LNCaP clone FGC (cell line): ENCODE data around the gene TLCD4.

Experiments
- DNase-seq: peaks from one replicate; pipeline ENCODE4 v3.0.0-alpha.2; 2011; ENCODE audit warnings: low read depth
- H3K4me3 ChIP-seq: 2 replicates; pipeline ENCODE4 v1.5.1; 2011; ENCODE audit warnings: mild to moderate bottlenecking, low read depth, low read length, control low read depth
- CTCF ChIP-seq: IDR thresholded peaks from 2 replicates; pipeline ENCODE4 v1.5.1; 2012; ENCODE audit warnings: mild to moderate bottlenecking; ENCODE audit not compliant: control insufficient read depth, insufficient read depth; ENCODE audit errors: extremely low read depth

Gene TLCD4

GRCh38 chr1:95126366-95126765, 9.2 kb downstream of the TLCD4 start:
- no peak for TF ChIP-seq CTCF
- no peak overlapping the region for H3K4me3 ChIP-seq
- DNase-seq = no peak

- no peak for DNase-seq
- no peak for TF ChIP-seq CTCF
- H3K4me3 ChIP-seq = no peak overlapping the region
Observed at GRCh38 chr1:95126846-95127245, 9.7 kb downstream of the TLCD4 start.

GRCh38 chr1:95127380-95127779, 10.2 kb downstream of the TLCD4 start:
- no peak for DNase-seq
- no peak overlapping the region for H3K4me3 ChIP-seq
- no peak for TF ChIP-seq CTCF

- no peak overlapping the region for H3K4me3 ChIP-seq
- no peak for DNase-seq
- no peak for TF ChIP-seq CTCF
Observed at GRCh38 chr1:95132762-95133161, 15.6 kb downstream of the TLCD4 start.

GRCh38 chr1:95133687-95134086, 16.5 kb downstream of the TLCD4 start:
- no peak overlapping the region for H3K4me3 ChIP-seq
- no peak for TF ChIP-seq CTCF
- no peak for DNase-seq

- DNase-seq = no peak
- TF ChIP-seq CTCF = no peak
- H3K4me3 ChIP-seq = no peak overlapping the region
Observed at GRCh38 chr1:95138223-95138622, 21.1 kb downstream of the TLCD4 start.

- TF ChIP-seq CTCF = no peak
- H3K4me3 ChIP-seq = no peak overlapping the region
- no peak for DNase-seq
Observed at GRCh38 chr1:95139039-95139438, 21.9 kb downstream of the TLCD4 start.
